RPMI7951 (cell line): Measurements from ENCODE around the gene TSPEAR. TPM values are rescaled to one million over a fixed set of nuclear protein-coding genes. Genes with fewer than 3 reads are reported as not detected.

Experiments
- DNase-seq: peaks from one replicate; pipeline ENCODE4 v3.0.0-alpha.2; 2012; ENCODE audit warnings: low read depth
- total RNA-seq: library from RNA; depleted of rRNA; stranded (reverse); fragments of >200 nt; shearing (Covaris generic); gene quantifications from 2 replicates; pipeline ENCODE4 v1.2.3, GENCODE V29; 2014

The TSPEAR gene
- total RNA-seq, 1 experiment from 2014 or later: not detected

- no peak for DNase-seq
Observed at GRCh38 chr21:44528634-44528995, 182.8 kb downstream of the TSPEAR start.

- DNase-seq: no peak
Observed at GRCh38 chr21:44527983-44528633, 183.3 kb downstream of the TSPEAR start.

DNA sequence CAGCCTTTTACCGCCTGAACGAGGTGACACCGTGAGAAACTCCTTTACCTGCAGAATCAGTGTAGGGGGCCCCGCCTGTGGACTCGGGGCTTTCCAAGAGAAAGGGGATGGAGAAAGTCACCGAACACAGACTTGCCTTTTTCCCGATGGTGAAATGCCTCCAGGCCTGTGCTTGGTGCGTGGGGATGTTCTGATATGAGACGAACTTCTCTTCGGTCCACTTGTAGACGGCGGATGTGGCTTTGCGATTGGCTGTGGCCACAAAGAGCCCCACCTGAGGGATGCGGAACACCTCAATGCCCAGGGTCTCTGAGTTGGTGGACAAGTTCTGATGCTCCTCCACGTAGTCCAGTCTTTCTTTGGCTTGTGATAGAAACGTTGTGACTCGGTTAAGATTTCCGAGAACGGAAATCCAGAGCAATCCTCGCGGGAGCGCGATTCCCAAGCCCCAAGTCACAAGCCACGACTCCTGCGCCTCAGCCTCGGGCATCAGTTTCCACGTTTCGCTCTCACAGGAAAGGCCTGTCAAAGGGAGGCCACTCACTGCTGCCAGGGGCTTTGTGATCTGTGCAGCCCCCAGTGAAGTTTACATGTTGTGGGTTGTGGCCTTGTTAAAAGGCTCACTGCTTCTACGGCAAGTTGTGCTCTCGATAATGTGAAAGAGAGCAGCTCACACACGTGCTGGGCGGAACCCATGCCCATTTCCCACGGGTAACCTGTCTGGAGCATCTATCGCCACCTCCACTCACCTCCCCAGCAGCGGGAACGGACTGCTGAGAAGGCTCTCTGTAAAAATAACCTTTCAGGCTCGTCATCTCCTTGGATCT lies 184.0 kb downstream of the TSPEAR start:
- no peak for DNase-seq

DNA sequence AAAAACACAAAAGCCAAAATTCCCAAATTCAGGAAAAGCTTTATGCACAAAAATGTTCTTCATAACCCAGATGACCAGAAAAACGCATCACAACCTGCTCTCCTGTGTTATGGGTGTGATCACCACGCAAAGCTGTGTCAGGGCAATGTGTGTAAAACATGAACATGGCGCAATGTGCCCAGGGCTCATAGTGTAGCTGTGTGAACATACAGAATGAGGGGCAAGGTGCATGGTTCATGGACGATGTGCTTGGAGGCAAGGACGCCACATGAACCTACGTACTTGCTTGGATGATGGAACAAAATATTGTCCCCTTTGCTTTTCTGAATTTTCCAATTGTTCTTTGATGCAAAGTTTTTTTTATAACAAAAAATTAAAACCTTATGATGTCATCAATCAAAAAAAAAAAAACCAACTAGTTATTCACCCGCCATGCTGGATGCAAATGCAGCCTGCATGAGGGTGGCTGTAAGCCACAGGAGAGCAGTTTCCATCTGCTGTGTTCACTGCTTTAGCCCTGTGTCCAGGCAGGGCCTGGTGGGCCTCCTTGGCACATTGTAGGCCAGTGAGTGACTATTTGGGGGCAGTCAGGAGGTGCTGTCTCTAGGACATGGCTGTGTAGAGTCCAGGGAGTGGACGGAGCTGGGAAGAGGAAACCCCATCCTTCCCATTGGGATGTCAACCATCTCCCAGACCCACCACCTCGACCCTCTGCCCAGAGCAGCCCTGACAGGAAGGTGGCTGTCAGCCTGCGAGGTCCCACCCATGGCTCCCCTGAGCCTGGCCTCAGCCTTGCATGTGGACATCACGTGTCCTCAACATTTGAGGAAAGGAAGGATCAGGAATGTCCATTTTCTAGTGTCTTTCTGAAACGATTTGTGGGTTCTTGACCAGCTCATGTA lies 185.0 kb downstream of the TSPEAR start:
- no peak for DNase-seq

DNA sequence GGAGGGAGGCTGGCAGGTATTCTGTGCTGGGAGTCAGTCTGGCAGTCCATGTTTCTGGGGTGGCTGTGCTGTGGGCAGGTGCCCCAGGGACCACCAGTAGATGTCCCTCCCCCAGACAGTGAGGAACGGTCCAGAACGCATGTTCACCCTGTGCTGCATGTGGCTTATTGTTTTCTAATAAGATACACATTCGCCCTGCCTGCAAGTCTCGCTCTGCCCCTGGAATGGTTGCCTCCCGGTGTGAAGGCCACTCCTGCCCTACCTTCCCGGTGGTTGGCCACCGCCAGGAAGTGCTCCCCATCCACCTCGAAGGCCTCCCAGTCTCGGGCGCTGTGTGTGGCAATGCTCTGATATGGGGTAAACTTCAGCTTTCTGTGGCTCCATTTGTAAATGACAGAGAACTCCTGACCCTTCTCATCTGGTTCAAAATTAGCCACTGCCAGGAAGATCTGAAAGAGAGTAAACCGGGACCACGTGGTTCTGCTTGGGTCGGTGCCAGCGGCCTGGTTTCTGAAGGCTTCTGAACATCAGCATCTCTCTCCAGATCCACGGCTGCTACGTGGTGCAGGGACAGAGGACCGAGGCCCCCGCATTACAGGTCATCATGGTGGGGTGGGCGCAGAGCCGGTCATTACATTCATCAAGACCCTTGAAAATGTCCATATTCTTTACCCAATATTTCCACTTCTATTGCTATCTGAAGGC lies 185.8 kb downstream of the TSPEAR start:
- DNase-seq: no peak

- no peak for DNase-seq
Observed at GRCh38 chr21:44524414-44525371, 186.7 kb downstream of the TSPEAR start.

GRCh38 chr21:44523567-44524413 lies 187.6 kb downstream of the TSPEAR start:
- no peak for DNase-seq

DNA sequence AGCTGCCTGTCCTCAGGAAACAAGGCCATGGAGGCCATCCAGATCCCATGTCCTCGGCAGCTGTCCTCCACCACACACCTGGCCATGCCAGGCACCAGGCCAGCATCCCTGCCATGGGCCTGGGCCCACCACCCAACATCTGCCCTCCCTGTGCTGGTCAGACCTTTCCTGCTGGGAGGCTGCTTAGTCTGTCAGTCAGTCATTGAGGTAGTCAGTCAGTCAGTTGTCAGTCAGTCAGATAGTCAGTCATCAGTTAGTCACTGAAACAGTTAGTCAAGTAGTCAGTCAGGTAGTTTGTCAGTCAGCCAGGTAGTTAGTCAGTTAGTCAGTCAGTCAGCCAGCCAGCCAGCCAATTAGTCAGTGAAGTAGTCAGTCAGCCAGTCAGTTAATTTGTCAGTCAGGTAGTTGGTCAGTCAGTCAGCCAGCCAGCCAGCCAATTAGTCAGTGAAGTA lies 188.6 kb downstream of the TSPEAR start:
- no peak for DNase-seq

DNA sequence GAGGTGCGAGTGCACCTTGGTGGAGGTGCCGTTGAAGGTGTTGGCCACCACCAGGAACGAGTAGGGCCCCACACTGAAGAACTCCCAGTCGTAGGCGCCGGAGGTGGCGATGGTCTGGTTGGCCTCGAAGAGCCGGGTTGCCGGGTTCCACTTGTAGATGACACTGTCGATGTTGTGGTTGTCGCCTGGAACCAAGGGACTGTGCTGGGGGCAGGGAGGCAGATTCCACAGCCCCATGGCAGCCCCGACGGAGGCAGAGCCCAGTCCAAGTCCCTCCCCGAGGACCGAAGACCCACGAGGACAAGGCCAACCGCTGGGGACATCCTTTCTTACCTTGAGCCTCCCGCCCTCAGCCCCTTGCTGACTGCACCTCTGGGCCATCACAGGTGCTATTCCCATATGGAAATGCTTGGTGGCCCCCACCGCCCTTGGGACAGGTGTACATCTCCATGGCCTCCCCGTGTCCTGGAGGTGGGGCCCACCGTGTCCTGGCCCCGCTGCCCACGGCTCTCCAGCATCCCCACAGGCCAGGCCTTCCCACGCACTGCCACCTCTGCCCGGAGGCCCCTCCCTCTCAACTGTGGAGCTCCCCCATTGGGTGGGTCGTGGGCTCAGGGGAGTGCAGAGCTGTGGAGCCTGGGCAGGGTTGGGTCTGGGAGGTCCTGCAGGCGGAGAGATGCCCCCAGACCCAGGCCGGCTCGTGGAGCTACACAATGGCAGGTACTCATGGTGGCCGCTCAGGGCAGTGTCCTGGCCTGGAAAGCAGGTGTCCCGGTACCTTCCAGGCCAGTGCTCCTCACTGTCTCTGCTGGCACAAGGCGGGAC lies 189.2 kb downstream of the TSPEAR start:
- DNase-seq: no peak

DNA sequence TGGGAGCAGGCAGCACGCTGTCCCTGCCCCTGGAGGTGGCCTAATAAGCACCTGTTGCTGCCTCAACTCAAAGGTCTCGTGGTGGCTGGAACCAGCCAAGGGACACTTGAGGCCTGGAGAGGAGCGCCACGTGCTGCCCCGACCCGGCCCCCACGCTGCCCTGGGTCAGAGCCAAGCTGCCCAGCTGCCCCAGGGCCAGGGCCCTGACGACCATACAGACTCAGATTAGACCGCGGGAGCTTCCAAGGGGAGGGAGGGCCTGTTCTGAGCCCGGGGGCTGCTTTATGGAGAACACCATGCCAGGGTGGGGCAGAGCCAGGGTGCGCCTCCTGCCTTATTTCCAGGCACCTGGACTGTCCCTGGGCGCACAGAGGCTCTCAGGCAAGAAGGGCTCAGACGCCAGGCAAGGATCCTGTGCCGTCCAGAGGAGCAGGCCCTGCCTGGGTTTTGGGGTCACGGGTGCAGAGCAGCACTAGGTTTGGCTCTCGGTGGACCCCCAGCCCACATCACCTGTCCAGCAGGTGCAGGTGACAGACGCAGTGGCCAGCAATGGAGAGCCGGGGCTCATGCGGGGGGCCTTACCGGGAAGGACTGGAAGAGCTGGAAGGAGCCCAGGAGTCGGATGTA lies 190.0 kb downstream of the TSPEAR start:
- DNase-seq: no peak

DNA sequence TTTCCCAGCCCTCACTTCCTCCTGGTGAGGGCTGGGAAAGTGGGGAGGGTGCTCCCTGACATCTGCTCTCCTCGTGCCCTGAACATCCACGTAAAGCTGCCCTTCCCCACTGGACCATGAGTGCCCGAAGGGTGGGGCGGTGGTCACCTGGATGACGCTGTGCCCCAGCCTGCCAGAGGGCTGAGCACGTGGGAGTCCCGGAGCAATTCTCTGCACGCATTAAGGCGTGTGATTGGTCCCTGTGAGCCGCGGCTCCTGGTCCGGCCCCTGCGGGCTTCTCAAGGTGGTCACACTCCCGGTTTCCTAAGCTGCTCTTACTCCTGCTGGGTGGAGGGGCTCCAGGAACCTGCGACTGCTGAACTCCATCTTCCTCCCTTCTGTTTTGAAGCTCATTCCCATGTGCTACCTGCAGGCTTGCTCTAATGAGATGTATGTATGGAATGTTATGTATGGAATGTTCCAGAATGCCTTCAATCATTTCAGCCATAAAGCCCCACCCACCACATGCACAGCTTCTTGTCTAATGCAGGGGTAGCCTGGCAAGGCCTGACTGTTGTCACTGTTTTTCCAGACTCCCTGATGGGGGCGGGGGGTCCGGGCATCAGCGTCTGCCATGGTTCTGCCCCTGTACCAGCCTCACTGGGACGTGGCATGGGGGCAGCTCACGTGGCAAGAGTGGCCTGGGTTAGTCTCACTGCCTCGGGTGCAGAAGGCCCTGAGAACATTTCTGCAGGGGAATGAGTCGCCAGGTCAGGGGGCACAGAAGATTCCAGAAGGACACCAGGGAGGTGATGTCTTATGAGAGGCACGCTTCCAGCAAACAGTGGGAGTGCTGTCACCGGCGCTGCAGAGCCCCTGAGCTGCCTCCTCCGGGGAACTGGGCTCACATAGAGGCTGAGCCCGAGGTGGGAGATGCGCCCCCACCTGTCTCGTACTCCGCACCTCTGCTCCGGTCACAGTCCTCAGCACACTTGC lies 190.8 kb downstream of the TSPEAR start:
- no peak for DNase-seq

DNA sequence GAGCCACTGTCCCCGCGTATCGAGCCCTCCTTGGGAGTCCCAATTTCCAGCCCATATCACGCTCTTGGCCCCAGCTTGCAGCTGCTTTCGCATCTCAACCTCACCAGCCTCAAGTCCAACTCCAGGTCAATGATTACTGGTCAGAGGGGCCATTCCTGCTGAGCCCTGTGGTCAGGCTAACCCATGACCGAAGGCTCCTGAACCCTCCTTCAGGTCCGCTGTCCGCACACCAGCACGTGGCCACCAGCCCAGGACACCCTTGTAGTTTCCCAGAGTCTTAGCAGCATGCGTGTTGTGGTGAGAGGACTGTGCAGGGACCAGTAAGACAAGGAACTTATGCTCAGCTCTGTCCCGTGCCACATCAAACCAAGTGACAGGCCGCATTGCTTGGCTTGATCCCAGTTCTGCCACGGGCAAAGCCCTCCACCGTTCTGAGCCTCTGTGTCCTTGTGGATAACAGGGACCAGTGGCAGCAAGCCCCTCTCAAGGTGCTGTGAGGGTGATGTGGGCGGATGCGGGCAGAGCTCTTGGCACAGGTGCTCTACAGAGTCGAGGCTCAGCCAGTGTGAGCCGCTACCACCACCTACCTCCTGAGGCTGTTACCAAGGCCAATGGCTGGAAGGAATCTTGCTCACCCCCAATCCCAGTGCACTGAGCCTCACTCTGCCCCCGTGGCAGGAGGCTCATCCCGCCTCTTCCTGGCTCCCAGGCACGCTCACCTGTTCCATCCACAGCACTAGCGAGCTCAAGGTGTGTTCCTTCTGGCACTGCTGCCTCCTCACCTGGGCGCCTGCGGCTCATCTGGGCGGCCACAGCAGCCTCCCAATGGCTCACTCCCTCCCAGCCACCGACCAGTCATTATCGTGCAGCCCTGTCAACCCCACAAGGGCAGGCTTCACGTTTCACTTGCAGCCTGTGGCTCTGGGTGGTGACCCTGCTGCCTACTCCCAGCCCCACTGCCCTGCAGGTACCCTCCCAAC lies 191.7 kb downstream of the TSPEAR start:
- DNase-seq: no peak

DNA sequence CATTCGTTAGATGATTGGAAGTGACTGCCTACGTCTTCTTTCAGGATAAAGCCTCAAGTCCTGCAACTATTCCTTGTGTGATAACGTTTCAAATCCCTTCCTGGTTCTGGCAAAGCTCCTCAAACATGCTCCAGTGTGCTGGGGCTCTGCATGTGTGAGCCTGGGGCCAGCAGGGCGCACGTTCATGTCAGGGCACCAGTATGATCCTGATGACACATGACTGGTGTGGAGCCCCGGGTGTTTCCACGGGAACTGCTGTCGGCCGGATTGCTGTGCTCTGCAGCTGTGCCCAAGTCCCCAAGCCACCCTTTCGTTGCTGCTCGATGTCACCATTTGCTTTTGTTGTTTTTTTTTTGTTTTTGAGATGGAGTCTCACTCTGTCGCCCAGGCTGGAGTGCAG lies 192.7 kb downstream of the TSPEAR start:
- no peak for DNase-seq

DNA sequence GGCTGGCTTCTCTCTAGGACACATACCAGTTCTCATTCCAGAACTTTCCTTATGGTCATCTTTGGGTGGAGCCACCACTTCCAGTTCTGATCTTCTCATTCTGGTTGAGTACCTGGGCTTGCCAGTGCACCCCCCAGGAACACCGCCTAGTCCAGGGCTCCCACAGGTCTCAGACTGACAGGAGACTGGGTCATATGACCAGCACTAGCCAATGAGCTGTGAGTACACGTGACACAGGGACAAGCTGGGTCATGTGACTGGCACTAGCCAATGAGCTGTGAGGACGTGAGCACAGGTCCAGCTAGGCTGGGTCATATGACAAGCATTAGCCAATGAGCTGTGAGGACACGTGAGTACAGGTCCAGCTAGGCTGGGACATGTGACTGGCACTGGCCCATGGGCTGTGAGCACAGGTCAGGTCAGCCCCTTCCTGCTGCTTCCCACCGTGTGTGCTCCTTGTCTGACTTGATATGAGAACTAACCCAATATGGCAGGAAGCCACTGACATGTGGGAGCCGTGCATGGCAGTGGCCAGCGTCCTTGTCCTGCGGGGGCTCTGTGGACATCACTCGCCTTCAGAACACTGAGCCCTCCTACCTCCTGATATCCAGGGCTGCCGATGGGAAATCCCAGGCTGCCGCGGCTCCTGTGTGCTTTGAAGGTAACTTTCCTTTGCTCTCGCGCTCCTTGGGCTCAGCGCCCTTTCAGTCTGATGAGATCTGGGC lies 194.0 kb downstream of the TSPEAR start:
- DNase-seq: peak; percentile 83

- DNase-seq: no peak
Observed at GRCh38 chr21:44516828-44517174, 194.6 kb downstream of the TSPEAR start.
